NCI-H2171 treated with DMSO at 0.1 percent for 48 hours (cell line): ENCODE results near the gene OPALIN.
"Not testable (repeated sequence)": the region's sequence is repeated elsewhere in the genome, so short reads cannot be mapped to it uniquely, and the experiment has no call there.

Source experiments
- DNase-seq: peaks from one replicate; lab custom pipeline; 2025; lab: John Stamatoyannopoulos, UW

OPALIN gene

DNA sequence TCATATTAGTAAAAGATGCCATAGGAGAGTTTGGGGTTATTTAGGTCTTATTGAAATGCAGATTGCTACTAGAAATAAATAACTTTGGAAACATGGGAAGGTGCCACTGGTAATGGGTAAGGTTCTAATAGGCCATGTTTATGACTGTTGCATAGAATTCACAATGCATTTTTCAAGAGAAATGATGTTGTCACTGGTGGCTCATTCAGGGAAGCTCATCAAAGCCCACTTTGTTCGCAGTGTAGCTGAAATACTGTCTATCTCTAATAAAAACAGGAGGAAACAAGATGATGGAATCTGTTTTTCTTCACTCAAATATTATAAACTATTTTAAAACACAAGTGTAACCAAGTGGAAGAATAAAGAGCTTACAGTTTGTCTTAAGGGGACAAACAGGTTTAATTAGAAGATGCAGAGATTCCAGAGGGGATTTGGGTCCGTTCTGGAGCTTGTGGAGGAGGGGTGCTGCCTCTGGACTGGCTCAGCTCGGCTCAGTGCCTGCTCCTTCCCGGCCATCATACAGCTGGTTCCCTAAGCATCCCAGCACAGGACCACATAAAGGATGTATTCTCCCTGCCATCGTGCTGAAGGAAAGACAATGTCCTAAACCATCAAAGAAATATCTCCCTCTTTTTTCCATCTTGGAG is 20.4 kb downstream of the OPALIN start:
- no peak for DNase-seq

DNA sequence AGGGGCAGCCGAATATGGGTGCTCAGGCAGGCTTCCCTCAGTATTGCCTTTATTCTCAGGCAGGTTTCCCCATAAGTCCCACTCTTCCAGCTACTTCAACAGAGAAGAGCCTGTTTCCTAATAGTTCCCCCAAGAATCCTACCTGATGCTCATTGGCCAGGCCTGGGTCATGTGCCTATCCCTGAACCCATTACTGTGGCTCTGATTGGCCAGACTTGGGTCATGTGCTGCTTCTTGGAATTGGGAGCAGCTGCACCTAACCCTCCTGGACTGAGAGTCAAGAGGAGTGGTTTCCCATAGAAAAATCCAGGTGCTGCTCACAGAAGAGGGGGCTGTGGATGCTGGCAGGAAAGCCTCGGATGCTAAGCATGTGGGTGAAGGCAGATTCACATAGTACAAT is 21.7 kb downstream of the OPALIN start:
- DNase-seq: no peak

- DNase-seq: peak; percentile 22
Observed at GRCh38 chr10:96334616-96335526, 23.9 kb downstream of the OPALIN start.

GRCh38 chr10:96333101-96333500 is 25.7 kb downstream of the OPALIN start:
- DNase-seq: no peak

DNA sequence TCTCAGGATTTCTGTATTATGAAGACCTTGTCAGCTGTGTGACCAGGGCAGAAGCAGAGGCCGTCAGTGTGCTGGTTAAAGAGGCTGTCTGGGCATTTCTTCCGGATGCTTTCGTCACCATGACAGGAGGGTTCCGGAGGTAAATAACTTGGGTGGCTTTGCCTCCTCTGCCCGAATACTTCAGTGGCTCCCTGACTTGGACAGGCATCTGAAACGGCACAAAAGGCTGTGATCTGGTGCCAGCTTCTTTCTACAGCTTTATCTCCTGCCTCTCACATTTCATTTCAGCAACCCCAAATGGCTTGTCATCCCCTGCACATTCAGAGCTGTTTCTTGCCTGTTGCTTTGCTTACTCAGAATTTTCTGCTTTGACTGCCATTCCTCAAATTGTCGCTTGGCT is 31.3 kb downstream of the OPALIN start:
- no peak for DNase-seq

DNA sequence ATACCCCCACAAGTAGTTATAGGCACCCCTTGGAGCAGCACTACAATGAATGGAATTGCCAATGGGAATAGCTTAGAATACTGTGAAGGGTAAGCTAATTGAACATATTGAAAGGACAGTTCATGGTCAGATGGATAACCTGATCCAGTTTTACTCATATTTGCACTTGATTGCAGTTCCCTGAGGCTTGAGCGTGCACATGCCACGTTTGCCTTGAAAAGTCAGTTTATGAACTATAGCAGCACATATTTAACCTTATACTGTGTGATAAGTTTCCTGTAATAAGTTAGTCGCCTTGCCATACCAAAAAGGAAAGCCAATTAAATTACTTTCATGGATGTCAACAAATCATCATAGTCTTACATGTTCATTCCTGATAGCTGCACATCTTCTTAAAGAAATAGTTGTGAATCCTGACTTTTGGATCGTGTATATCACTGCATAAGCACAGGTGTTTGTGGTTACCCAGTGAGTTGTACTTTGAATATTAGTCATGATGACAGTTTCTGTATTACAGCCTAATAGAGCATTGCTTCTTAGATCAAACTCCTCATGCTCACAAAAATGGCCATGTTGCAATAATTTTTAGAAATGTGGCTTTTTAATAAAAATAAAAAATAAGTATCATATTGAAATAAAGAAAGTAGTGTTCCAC is 33.0 kb downstream of the OPALIN start:
- no peak for DNase-seq

DNA sequence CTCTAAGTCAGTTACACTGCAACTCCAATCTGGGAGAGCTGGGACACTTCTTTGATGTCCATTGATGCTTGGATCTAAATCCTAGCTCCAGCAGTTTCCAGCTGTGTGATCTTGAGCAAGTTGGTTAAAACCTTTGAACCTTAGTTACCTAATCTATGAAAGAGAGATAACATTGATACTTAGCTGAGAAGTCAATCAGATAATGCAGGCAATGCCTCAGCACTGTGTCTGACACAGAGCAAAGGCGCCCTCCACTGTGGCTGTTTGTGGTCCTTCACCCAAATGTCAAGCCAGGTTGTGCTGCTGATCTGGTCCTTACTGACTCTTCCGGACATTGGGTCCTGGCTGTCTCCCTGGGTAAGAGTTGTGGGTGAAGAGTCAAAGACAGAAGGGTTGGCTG is 34.4 kb downstream of the OPALIN start:
- no peak for DNase-seq

GRCh38 chr10:96322275-96322674 is 36.5 kb downstream of the OPALIN start:
- no peak for DNase-seq

DNA sequence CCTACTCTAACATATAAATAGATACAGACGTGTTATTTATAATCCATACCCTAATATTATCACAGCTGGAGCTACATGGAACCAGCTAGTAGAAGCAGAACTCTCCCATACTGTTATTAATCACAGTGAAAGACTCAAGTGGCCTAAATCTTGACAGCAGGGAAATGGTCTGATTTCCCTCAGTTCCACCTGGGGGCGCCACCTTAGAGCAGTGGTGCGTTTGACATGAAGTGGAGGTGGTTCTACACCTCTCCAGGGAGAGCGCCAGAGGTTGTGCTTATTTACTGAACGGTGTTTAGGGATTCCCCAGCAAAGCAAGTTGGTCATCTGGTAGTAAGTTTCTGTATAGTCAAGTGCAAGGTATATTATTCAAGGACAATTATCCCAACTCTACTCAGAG is 37.0 kb downstream of the OPALIN start:
- DNase-seq: no peak

- DNase-seq: peak; percentile 5
Observed at GRCh38 chr10:96319754-96320474, 38.9 kb downstream of the OPALIN start.

GRCh38 chr10:96317067-96317833 is 41.6 kb downstream of the OPALIN start:
- DNase-seq: no peak

DNA sequence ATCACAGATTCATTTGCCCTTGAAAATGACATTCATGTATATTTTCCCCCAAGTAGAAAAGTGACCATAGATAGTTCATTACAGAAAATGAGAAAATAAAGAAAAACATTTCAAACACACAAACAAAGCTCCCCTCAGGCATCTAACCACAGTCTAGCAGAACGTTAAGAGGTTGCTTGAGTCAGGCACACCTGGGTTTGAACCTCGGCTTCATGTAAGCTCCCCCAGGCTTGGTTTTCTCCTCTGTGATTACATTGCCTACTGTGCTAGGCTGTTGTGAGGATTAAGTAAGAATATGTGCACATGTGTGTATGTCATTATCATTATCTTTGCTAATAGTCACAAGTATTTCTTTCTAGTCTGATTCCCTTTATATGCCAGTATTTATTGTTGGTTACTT is 45.5 kb downstream of the OPALIN start:
- no peak for DNase-seq

DNA sequence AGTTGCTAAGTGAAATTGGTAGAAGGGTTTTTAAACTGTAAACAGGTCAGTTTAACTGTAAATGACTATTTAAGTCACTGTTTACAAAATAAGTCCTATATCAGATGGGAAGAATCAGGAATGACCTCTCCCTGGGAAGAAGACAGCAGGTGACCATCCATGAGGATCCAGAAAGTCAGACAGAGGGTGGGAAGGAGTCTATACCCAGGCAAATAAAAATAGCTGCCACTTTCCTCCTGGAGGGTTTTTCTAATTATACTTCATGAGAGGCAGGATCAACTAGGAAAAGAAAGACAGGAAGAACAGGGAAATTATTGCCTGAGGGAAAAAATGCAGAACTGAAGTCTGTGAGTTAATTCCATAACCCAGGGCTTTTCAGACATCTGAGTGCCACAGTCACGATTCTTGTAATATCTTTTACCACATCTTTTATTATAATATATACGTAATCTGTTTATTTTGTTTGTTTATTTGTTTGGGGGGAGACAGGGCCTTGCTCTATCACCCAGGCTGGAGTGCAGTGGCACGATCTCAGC is 47.6 kb downstream of the OPALIN start:
- DNase-seq: no peak

DNA sequence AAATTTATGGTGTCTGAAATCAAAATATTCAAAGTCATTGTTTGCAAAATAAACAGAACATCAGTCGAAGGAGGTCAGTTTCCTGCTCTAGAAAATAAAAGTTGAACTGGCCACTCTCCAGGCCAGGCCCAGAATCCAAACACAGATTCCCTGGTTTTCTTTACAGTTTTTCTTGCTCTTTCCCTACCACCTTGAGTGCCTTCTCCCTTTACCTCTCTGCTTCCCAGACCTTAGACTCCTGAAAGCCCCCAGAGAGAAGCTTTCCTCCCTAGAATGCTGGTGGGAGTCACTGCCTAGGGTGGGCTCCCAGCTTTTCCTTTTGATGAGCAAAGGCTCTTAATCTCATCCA is 48.5 kb downstream of the OPALIN start:
- no peak for DNase-seq

GRCh38 chr10:96309628-96310320 is 49.0 kb downstream of the OPALIN start:
- peak; percentile 9 for DNase-seq

DNA sequence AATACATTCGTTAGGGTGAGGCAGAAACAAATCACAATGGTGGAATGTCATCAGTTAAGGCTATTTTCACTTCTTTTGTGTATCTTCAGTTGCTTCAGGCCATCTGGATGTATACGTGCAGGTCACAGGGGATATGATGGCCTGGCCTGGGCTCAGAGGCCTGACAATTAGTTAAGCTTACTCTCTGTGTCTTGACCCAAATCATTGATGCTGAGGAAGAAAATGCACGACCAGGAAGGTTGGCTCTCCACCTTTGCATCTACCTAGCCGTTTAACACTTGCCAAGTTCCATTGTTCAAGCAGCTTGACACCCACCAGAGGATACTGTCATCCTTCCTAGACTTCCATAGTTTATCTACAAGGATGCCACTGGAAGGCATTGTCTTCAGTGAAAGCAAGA is 49.9 kb downstream of the OPALIN start:
- not testable (repeated sequence) for DNase-seq

DNA sequence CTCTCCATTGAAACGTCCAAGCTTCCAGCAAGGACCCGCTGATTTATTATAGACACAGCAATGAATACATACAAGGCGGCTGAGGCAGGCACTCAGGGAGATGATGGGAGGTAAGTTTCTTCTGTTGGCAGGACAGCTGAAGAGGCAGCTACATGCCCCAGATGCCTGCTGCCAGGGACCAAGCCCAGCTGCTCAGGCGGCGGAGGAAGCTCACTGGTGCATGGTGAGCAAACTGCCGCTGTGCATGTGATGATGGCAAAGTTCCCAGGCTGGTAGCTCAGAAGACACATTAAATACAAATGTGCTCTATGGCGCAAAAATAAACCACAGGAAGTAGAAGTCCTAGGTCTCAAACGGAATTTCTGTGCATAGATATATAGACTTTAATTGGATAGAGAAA is 52.3 kb downstream of the OPALIN start:
- peak; percentile 86 for DNase-seq

- DNase-seq: no peak
Observed at GRCh38 chr10:96305019-96305418, 53.8 kb downstream of the OPALIN start.

DNA sequence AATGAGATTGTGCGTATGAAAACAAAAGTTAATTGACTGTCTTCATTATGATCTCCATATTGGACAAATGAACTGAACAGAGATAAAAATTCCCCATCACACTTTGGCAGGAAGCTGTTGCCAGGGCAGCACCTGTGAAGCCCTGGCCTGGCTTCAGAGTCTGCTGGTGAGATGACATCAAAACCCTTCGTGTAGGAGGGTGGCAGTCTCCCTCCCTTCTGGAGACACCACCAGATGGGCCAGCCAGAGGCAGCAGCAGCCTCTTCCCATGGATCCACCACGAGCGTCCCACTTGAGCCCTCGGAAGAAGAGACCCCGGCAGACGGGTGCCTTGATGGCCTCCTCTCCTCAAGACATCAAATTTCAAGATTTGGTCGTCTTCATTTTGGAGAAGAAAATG is 54.6 kb downstream of the OPALIN start, which contains the start of gene DNTT:
Gene DNTT (plus strand): TSS at position 205 of the 400 bp plus-strand sequence. CDS start 64 bp downstream, at position 269.
- no peak for DNase-seq

DNA sequence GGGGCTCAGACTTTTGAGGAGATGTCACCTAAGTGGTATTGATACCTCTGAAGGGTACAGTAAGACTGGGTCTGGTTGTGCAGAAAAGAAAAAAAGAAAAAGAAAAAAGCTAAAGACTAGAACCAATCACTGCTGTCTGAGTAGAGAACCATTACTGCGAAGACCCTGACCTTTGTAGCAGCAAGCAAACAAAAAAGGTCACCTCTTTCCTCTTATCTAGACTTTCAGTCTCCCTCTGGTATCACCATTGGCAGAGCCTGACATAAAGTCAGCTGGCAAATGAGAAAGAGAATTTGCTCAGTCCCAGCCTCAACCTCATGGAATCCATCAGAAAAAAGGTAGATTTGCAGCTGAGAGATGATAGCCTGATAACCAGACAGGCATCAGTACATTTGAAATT is 57.2 kb downstream of the OPALIN start:
- DNase-seq: no peak

DNA sequence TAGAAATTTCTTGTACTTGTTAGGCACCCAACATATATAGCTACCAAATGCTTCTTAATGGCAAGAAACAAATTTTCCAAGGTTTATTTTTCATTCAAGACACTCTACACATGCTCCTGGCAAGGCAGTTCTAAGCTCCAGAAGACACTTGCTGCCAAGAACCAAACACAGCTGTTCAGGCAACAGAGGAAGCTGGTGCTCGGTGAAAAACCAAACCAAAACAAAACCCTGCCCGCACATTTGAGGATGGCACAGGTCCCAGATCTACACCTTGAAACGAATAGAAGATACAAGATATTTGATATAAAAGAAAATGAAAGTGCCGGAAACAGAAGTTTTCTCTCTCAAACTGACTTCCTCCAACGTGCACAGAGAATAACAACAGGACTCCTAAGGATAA is 59.4 kb downstream of the OPALIN start:
- peak; percentile 37 for DNase-seq
